ENCODE results near the gene RAI1. TPM values are rescaled to one million over a fixed set of nuclear protein-coding genes. Genes with fewer than 3 reads are reported as not detected.
A peak's percentile ranks its signal among the peaks of the same experiment; 100 is the strongest.

Gene RAI1
- total RNA-seq, 1 donor from 2014 or later: 29.2 TPM

DNA sequence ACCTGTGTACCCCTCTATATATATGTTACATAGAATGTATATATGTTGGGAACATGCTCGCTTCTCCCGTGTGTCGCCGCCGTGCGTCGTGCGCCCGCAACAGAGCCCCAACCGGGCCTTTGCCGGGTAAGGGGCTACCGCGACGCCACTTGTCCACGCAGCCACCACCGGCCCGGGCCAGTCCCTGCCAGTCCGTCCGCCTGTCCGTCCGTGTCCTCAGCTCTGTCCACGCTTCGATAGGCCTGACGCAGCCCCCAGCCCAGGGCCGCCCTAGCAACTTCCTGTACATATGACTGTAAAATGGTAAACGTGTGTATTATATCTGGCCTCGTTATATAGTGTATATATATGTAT lies 129.6 kb downstream of the RAI1 start:
- intact Hi-C loops (cut with DNase I): loop anchor here (10.0 kb wide), 1 partner anchor 114 kb away; no protein-coding TSS in a partner anchor
- Histone ChIP-seq H3K27me3 (no peaks in the 10 kb centered on the region), H3K36me3 (peaks cover 0 to 32% of the 10 kb centered on the region in 2 donors), H3K9me3 (no peaks in the 10 kb centered on the region), H3K4me3 (peak overlapping the region; percentile 39 to 41), H3K4me1 (peaks cover 63% of the 10 kb centered on the region), H3K27ac (peak overlapping the region; percentile 91)
- no peak for TF ChIP-seq POLR2A (IDR thresholded peaks at IDR 0.05)
- TF ChIP-seq, protein P1, sequence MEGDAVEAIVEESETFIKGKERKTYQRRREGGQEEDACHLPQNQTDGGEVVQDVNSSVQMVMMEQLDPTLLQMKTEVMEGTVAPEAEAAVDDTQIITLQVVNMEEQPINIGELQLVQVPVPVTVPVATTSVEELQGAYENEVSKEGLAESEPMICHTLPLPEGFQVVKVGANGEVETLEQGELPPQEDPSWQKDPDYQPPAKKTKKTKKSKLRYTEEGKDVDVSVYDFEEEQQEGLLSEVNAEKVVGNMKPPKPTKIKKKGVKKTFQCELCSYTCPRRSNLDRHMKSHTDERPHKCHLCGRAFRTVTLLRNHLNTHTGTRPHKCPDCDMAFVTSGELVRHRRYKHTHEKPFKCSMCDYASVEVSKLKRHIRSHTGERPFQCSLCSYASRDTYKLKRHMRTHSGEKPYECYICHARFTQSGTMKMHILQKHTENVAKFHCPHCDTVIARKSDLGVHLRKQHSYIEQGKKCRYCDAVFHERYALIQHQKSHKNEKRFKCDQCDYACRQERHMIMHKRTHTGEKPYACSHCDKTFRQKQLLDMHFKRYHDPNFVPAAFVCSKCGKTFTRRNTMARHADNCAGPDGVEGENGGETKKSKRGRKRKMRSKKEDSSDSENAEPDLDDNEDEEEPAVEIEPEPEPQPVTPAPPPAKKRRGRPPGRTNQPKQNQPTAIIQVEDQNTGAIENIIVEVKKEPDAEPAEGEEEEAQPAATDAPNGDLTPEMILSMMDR (IDR thresholded peaks at IDR 0.05): no peak
- no peak for TF ChIP-seq POLR2AphosphoS5 (IDR thresholded peaks at IDR 0.05; ENCODE audit: insufficient read depth in 1 of 2, low read depth in 1 of 2)
- no peak for DNase-seq (ENCODE audit: extremely low spot score in 2 of 2)

DNA sequence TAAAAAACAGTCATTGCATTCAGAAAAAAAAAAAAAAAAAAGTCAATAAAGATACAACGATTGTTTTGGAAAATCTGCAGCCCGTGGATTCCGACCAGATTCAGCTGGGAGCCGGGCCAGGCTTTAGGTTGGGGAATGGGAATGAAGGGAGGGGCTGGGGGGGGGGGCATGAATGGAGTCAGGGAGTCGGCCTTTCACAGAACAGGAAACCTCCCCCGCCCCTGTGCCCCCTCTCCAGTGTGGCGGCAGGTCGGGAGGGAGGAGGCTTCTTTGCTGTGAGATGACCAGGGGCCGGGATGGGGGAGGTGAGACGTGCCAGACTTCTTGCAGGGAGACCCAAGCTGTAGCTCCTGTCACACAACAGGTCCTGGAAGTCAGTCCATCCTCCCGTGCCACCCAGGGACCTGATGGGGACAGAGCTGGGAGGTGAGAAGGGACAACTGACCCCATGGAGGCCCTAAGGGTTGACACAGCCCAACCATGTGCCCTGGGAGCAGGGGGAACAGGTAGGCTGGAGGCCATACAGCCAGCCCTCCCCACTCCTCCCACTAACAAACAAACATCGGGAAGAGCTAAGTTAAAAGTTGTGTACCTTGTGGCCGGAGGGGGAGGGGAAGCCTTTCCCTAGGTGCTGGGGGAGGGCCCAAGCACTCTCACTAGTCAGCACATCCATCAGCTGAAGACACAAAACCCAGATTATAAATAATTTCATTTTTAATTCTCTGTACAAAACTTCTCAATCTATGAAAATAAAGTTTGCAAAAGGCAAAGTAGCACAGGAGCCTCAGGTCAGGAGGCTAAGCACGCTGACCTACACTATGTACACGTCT lies 130.3 kb downstream of the RAI1 start:
- peaks cover 0 to 33% of the 10 kb centered on the region in 2 donors for H3K36me3 ChIP-seq
- H3K9me3 ChIP-seq: no peaks in the 10 kb centered on the region
- H3K27me3 ChIP-seq: no peaks in the 10 kb centered on the region
- intact Hi-C loops (cut with DNase I): loop anchor here (1.0 to 10.0 kb wide), 2 partner anchors 47 to 113 kb away; no protein-coding TSS in a partner anchor
- no peak for DNase-seq (ENCODE audit: extremely low spot score in 2 of 2)
- H3K4me3 ChIP-seq: no peak overlapping the region
- peak overlapping the region; percentile 78 for H3K27ac ChIP-seq
- TF ChIP-seq POLR2AphosphoS5 (IDR thresholded peaks at IDR 0.05; ENCODE audit: insufficient read depth in 1 of 2, low read depth in 1 of 2) (no peak), POLR2A (IDR thresholded peaks at IDR 0.05) (no peak)
- TF ChIP-seq, protein P1 (IDR thresholded peaks at IDR 0.05): no peak
- H3K4me1 ChIP-seq: peaks cover 68% of the 10 kb centered on the region

DNA sequence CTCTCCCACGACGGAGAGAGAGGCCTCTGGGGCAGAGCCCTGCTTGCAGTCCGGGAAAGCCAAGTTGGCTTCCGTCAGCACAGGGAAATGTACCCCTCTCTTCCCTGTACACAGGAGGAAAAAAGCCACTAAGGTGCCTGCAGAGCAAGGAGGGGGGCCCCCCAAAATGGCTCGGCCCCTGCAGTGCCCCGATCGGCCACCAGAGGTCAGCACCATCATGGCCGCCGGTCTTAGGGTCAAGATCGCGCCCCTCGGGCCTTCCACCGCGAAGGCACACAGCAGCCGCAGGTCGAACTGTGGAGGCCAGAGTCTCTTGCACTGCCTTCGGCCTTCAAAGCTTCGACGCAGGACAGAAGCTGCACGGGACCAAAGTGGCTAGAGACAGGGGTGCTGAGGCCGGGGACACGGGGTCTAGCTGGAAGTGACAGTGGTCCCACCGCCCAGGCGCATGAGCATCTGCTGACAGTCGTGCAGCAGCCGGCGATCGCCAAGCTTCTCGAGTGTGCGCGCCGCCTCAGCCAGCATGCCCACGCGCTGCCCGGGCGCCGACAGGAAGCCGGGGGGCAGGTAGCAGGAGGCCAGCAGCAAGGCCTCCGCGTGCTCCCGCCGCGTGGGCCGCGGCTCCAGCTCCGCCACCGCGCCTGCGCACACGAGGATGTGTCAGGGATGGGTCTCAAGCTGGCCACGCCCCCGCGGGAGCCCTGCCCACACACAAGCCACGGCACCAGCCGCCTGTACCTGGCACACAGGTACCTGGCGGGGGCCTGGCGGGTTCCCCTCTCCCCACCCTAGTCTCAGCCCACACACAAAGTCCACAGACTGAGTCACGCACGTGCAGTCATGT lies 131.2 kb downstream of the RAI1 start:
- Histone ChIP-seq H3K9me3 (no peaks in the 10 kb centered on the region), H3K27ac (peak overlapping the region; percentile 78), H3K27me3 (no peaks in the 10 kb centered on the region), H3K36me3 (peaks cover 0 to 42% of the 10 kb centered on the region in 2 donors), H3K4me1 (peaks cover 68% of the 10 kb centered on the region), H3K4me3 (no peak overlapping the region)
- DNase-seq (ENCODE audit: extremely low spot score in 2 of 2): no peak
- intact Hi-C loops (cut with DNase I): loop anchor here (1.0 to 10.0 kb wide), 2 partner anchors 46 to 112 kb away; no protein-coding TSS in a partner anchor
- TF ChIP-seq POLR2A (IDR thresholded peaks at IDR 0.05) (no peak), POLR2AphosphoS5 (IDR thresholded peaks at IDR 0.05; ENCODE audit: insufficient read depth in 1 of 2, low read depth in 1 of 2) (peak in 1 of 2 donors; percentile 59)
- TF ChIP-seq, protein P1 (IDR thresholded peaks at IDR 0.05): peak; percentile 99

DNA sequence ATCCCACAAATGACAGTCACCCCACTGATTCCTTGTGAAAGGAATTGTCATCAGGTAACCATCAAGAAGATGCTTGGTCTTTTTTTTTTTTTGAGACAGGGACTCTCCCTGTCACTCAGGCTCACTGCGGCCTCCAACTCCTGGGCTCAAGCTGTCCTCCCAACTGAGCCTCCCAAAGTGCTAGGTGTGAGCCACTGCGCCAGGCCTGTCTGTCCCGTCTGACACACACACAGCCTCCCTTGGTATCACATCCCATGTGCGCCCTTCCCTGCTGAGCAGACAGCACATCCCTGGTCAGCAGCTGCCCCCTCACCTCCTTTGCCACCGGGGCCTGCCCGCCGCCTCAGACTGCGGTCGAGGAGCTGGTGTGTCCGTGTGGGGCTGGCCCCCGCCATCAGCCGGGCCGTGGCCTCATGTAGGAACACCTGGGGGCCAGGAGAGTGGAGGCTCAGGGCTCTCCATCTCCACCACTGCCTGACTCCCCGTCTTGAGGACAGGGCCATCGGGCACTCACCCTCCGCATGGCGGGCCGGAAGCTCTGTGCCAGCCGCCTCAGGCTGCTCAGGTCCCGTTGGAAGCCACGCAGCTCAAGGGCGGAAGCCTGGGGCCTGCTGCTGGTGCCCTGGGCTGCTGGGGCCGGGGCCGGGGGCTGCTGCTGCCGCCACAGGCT lies 131.9 kb downstream of the RAI1 start:
- no peak overlapping the region for H3K4me3 ChIP-seq
- H3K27me3 ChIP-seq: no peaks in the 10 kb centered on the region
- H3K36me3 ChIP-seq: peaks cover 0 to 46% of the 10 kb centered on the region in 2 donors
- H3K4me1 ChIP-seq: peaks cover 72% of the 10 kb centered on the region
- DNase-seq (ENCODE audit: extremely low spot score in 2 of 2): no peak
- H3K9me3 ChIP-seq: no peaks in the 10 kb centered on the region
- H3K27ac ChIP-seq: peak overlapping the region; percentile 78
- TF ChIP-seq, protein P1 (IDR thresholded peaks at IDR 0.05): no peak
- no peak for TF ChIP-seq POLR2A (IDR thresholded peaks at IDR 0.05)
- TF ChIP-seq POLR2AphosphoS5 (IDR thresholded peaks at IDR 0.05; ENCODE audit: insufficient read depth in 1 of 2, low read depth in 1 of 2): peak in 1 of 2 donors; percentile 8
- intact Hi-C loops (cut with DNase I): loop anchor here (10.0 kb wide), 1 partner anchor 112 kb away; no protein-coding TSS in a partner anchor
